Cardiac fibroblast (primary cell): ENCODE data around the gene TPMT.
A peak's percentile ranks its signal among the peaks of the same experiment; 100 is the strongest.
"Not testable (repeated sequence)": the region's sequence is repeated elsewhere in the genome, so short reads cannot be mapped to it uniquely, and the experiment has no call there.

Experiments used
- DNase-seq, 2 donors: peaks; one replicate each; pipeline versions ENCODE4 v3.0.0 to v3.0.0-alpha.2; 2010; ENCODE audit warnings: low read depth in 2 of 2
- H3K4me3 ChIP-seq, 2 donors: replicated peaks in 1 of 2; 1 replicate in 1 of 2; 2 replicates in 1 of 2; pipeline ENCODE4 v1.5.1; 2011; ENCODE audit warnings: low read depth in 2 of 2, low read length in 2 of 2, mild to moderate bottlenecking in 2 of 2, moderate library complexity in 1 of 2
- TF ChIP-seq, protein P1 (sequence below): IDR thresholded peaks from one replicate; pipeline ENCODE4 v1.5.1; 2011; ENCODE audit warnings: low read depth, mild to moderate bottlenecking, low read length, inconsistent platforms

The TPMT gene

DNA sequence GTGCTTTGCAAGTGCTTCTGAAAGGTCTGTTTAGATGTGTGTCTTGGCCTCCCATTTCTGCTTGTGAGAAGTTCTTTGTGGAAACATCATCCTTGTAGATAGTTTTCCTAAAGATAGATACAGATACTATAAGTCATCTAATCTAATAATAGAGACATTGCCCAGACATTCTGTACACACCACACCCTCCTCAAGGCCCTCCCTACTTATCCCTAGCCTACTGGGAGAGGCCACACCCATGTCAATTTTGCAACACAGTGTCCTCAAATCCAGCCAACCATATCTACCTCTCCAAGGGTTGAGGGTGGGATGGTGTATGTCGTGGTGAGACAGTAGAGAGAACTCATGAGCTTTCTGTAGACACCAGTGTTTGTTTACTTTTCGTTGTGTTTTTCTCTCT lies 6.6 kb upstream of the TPMT start:
- TF ChIP-seq, protein P1, sequence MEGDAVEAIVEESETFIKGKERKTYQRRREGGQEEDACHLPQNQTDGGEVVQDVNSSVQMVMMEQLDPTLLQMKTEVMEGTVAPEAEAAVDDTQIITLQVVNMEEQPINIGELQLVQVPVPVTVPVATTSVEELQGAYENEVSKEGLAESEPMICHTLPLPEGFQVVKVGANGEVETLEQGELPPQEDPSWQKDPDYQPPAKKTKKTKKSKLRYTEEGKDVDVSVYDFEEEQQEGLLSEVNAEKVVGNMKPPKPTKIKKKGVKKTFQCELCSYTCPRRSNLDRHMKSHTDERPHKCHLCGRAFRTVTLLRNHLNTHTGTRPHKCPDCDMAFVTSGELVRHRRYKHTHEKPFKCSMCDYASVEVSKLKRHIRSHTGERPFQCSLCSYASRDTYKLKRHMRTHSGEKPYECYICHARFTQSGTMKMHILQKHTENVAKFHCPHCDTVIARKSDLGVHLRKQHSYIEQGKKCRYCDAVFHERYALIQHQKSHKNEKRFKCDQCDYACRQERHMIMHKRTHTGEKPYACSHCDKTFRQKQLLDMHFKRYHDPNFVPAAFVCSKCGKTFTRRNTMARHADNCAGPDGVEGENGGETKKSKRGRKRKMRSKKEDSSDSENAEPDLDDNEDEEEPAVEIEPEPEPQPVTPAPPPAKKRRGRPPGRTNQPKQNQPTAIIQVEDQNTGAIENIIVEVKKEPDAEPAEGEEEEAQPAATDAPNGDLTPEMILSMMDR, result no peak
- H3K4me3 ChIP-seq, result no peak overlapping the region
- DNase-seq, result peak in 1 of 2 donors; percentile 14

DNA sequence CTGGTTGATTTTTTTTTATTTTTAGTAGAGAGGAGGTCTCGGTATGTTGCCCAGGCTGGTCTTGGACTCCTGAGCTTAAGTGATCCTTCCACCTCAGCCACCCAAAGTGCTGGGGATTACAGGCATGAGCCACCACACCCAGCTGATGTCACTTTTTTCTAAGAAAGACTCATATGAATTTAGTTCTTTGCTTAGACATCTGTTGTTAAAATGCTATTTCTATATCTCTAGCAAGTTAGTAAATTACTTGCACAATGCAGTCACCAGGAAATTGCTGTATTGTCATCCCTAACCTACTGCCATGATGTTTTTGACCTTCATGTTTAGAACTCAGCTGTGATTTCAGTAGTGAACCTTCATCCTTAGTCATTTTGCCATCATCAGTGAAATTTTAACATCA lies 6.0 kb upstream of the TPMT start:
- DNase-seq, result peak in 1 of 2 donors; percentile 9
- TF ChIP-seq, protein P1, result no peak
- no peak overlapping the region for H3K4me3 ChIP-seq

DNA sequence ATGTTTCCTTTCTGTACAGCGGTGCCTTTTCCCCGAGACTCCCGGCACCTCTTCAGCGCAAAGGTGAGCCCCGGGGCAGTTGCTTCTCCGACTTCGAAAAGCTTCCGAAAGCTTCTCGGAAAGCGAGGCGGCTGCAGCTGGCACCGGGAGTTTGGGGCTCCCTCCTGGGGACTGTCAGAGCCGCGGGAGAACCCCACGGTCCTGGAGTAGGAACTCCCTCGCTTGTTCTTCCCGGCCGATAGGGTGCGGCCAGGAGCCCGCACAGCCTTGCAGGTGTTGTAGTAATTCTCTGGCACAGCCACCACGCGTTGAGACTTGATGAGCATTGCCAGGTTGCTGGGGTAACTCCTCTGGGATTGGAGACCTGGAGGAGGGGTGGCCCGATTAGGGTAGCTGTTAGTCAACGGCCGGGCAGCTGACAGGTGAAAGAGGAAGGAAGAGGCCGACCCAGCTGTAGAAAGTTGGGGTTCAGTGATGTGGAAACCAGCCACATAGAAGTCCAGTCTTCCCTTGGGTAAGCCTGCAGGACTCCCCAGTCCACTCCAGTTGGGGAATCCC lies 1.1 kb upstream of the TPMT start:
- H3K4me3 ChIP-seq, result peak overlapping the region; percentile 95 to 100
- DNase-seq, result peak; percentile 26 to 37

DNA sequence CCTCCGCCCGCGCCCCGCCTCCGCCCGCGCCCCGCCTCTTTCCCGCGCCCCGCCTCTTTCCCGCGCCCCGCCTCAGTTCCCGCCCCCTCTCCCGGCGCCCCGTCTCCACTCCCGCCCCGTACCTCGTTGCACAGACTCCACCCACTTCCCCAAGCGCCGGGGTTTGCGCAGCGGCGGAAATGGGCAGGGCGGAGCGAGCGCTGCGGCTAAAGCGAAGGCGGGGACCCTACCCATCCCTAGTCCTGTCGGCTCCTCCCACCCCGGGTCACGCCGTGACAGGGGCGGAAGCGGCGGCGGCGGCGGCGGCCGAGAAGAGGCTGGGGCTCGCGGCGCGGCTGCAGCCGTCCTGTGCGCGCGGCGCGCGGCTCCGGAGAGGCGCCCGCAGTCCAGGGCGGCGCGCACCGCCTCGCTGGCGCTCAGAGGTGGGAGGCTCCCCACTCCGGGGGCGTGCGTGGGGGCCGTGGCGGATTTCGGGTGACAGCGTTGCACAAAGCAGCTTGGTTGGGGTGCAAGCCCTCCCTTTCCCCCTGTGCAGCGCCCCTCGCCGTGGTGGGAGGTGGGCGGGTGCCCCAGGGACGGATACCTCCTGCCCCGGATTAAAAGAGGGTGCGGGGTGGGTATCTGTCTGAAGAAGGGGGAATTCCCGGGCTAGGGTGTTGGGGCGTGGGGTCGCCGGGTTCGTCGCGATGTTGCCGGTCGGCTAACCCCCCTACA lies 430 bp upstream of the TPMT start, which contains the start of gene KDM1B:
Gene KDM1B (plus strand): TSS at position 273 of the 714 bp plus-strand sequence. CDS start 4,474 bp downstream, outside the sequence.
- TF ChIP-seq, protein P1, result no peak
- DNase-seq, result peak; percentile 98 to 99
- H3K4me3 ChIP-seq, result peak within 1 kb of the TSS; percentile 95 to 100

More for the DNA sequence above, 1.1 kb upstream of the TPMT start:
- TF ChIP-seq, protein P1, result peak; percentile 35

DNA sequence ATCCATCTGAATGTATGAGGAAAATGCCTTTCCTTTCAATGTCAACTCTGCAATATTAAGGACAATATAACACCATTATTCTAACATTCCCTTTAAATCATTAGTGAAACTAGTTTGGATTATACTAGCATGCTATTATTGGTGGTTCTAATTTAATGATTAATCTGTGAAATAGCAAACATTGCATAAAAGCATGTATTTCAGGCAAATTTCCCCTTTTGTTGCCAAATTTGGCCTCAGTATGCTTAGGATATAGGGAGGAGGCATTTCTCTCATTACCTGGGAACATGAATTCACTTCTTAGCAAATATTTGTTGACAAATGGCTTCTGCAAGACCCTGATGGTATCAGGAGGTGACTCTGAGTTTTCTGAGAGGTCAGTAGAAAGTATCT lies 1.6 kb downstream of the TPMT start:
- H3K4me3 ChIP-seq, result no peak overlapping the region
- TF ChIP-seq, protein P1, result no peak
- no peak for DNase-seq

DNA sequence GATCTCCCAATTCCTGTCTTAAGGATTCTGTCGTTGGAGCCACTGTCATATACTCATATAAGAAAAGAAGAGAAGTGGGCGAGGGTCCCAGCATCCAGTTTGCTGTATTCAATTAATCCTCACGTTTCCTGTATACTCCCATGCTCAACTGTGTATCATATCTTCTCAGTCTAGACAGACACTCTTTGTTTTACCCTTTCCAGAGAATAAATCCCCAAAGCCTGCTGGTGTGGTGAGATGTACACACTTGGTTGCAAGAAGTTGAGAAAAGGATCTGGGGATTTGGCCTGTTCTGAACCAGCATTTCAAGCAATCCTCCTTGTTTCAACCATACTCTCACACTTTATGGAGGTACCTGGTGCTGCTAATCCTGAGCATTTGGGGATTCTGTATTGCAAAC lies 3.1 kb downstream of the TPMT start:
- H3K4me3 ChIP-seq, result no peak overlapping the region
- TF ChIP-seq, protein P1, result no peak
- DNase-seq, result no peak

DNA sequence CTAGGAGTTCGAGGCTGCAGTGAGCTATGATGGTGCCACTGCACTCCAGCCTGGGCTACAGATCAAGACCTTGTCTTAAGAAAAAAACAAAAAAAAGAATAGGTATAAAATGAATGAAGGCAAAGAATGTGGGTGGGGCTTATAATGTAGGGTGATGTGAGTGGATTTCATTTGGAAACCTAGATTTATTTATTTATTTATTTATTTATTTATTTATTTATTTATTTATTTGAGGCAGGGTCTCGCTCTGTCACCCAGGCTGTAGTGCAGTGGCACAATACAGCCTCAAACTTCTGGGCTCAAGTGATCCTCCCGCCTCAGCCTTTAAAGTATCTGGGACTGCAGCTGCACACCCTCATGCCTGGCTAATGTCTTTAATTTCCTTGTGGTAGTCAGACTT lies 3.5 kb downstream of the TPMT start:
- not testable (repeated sequence) for H3K4me3 ChIP-seq, DNase-seq
